Measurements from ENCODE around the gene UGT1A3.

Gene UGT1A3

DNA sequence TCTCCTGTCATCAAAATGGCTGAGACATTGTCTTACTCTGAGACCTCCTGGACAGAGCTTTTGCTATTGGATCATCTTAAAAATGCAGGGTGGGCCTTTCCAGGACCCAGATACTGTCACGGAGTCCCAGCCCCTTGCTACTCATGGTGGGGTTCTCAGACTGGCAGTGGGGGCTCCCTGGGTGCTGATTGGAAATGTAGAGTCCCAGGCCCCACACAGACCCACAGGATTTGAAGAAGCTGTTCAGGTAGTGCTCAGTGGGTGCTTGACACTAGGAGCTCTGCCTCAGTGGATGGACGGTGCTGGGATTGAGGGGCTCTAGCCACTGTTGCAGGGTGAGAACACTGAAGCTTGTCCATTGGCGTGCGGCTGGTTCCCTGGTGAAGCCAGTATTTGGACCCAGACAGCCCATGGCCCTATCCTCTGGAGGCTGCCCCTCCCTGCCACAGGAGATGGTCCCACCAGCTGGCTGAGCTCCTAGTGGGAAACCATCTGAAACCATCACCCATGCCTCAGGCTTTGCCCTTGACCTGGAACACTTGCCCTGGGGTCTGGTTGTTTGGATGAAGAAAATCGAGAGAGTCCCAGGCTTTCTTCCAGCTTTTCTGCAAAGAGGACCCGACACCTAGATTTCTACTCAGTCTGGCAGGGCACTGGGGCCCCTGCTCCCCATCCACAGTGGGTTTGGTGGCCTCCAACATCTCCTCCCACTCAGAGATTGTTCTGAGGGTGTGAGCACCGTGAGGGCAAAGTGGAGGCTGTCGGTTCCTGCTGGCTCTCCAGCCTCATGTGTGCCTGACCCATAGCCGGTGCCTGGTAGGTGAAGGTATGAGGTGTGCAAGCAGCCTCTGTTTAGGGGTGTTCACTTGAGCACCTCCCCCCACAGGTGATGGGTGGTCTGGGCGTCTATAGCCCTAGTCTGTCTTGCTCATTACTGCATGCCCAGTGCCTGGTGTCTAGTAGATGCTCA, 79.4 kb downstream of the UGT1A3 start:
- no peaks in the 10 kb centered on the region for H3K27me3 ChIP-seq (ENCODE audit: insufficient read depth, low read depth)
- H2AFZ ChIP-seq (ENCODE audit: low read depth) = no peak overlapping the region
- no peak overlapping the region for H3K9ac ChIP-seq
- no peak overlapping the region for H3K4me3 ChIP-seq (IDR thresholded peaks at IDR 0.05; ENCODE audit: insufficient read depth, low read depth, low read length)
- no peaks in the 10 kb centered on the region for H4K20me1 ChIP-seq (ENCODE audit: insufficient read depth)
- TF ChIP-seq, protein P1, sequence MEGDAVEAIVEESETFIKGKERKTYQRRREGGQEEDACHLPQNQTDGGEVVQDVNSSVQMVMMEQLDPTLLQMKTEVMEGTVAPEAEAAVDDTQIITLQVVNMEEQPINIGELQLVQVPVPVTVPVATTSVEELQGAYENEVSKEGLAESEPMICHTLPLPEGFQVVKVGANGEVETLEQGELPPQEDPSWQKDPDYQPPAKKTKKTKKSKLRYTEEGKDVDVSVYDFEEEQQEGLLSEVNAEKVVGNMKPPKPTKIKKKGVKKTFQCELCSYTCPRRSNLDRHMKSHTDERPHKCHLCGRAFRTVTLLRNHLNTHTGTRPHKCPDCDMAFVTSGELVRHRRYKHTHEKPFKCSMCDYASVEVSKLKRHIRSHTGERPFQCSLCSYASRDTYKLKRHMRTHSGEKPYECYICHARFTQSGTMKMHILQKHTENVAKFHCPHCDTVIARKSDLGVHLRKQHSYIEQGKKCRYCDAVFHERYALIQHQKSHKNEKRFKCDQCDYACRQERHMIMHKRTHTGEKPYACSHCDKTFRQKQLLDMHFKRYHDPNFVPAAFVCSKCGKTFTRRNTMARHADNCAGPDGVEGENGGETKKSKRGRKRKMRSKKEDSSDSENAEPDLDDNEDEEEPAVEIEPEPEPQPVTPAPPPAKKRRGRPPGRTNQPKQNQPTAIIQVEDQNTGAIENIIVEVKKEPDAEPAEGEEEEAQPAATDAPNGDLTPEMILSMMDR (conservative IDR thresholded peaks at IDR 0.05; ENCODE audit: low read depth, low read length) = no peak
- H3K79me2 ChIP-seq (ENCODE audit: insufficient read depth, low read depth) = no peaks in the 10 kb centered on the region
- no peaks in the 10 kb centered on the region for H3K4me1 ChIP-seq (ENCODE audit: low read depth, poor library complexity, severe bottlenecking)
- H3K36me3 ChIP-seq (ENCODE audit: insufficient read depth) = no peaks in the 10 kb centered on the region
- no peak overlapping the region for H3K4me2 ChIP-seq
- H3K27ac ChIP-seq = no peak overlapping the region

DNA sequence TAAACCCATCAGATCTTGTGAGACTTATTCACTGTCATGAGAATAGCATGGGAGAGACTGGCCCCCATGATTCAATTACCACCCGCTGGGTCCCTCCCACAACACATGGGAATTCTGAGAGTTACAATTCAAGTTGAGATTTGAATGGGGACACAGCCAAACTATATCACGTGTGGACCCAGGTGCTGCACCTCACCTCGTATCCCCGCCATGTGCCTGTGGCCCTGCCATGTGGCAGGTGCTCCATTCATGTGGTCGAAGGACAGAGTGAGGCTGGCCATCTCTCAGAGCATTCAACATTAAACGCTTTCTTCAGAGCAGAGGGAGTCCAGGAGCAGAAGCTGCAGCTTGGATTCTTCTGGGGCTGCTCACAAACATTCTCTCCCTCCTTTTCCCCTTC, 81.5 kb downstream of the UGT1A3 start:
- Histone ChIP-seq H3K4me3 (IDR thresholded peaks at IDR 0.05; ENCODE audit: insufficient read depth, low read depth, low read length) (no peak overlapping the region), H4K20me1 (ENCODE audit: insufficient read depth) (no peaks in the 10 kb centered on the region), H3K27ac (no peak overlapping the region), H3K9ac (no peak overlapping the region), H2AFZ (ENCODE audit: low read depth) (no peak overlapping the region), H3K27me3 (ENCODE audit: insufficient read depth, low read depth) (no peaks in the 10 kb centered on the region), H3K79me2 (ENCODE audit: insufficient read depth, low read depth) (no peaks in the 10 kb centered on the region), H3K36me3 (ENCODE audit: insufficient read depth) (no peaks in the 10 kb centered on the region), H3K4me2 (no peak overlapping the region), H3K4me1 (ENCODE audit: low read depth, poor library complexity, severe bottlenecking) (no peaks in the 10 kb centered on the region)
- TF ChIP-seq, protein P1 (conservative IDR thresholded peaks at IDR 0.05; ENCODE audit: low read depth, low read length) = no peak

DNA sequence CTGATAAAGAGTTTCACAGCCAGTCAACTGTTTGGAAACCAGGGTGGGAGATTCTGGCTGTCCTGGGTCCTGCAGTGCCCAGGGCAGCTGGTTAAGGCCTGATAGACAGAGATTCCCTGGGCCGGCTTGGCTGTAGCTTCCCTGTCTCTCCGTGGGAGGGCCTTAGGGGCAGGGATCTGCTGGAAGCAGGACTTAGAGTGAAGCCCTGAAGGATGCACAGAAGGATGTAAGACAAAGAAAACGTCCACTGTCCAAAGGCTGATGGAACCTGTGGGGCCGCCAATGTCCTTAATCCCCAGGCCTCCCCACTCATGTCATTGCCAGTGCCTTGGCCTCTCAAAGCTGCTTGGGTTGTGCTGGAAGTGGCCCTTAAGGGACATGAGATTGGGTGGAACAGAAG, 82.2 kb downstream of the UGT1A3 start:
- TF ChIP-seq, protein P1 (conservative IDR thresholded peaks at IDR 0.05; ENCODE audit: low read depth, low read length) = no peak

DNA sequence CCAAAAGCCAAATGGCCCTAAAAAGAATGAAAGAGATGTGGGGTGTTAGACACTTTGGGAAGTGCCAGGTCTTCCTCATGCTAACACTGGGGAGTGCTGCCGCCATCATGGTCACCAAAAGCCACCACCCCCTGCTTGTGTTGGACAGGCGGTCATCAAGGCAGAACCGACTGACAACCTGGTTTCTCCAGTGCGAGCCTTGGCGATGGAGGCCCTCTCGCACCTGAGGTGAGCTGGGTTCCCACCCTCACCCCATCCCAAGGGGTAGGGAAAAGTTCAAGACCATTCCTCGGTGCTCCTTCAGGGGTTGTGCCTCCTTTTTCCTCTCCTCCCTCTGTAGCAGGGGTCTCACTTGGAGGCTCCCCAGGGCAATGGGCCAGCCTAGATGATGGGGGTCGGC, 82.9 kb downstream of the UGT1A3 start:
- Histone ChIP-seq H3K4me2 (no peak overlapping the region), H3K9ac (no peak overlapping the region), H3K27me3 (ENCODE audit: insufficient read depth, low read depth) (no peaks in the 10 kb centered on the region), H2AFZ (ENCODE audit: low read depth) (no peak overlapping the region), H3K4me3 (IDR thresholded peaks at IDR 0.05; ENCODE audit: insufficient read depth, low read depth, low read length) (no peak overlapping the region), H3K4me1 (ENCODE audit: low read depth, poor library complexity, severe bottlenecking) (no peaks in the 10 kb centered on the region), H3K36me3 (ENCODE audit: insufficient read depth) (no peaks in the 10 kb centered on the region), H3K27ac (no peak overlapping the region), H4K20me1 (ENCODE audit: insufficient read depth) (no peaks in the 10 kb centered on the region), H3K79me2 (ENCODE audit: insufficient read depth, low read depth) (no peaks in the 10 kb centered on the region)
- TF ChIP-seq, protein P1 (conservative IDR thresholded peaks at IDR 0.05; ENCODE audit: low read depth, low read length) = no peak

More for the DNA sequence above, 82.2 kb downstream of the UGT1A3 start:
- no peaks in the 10 kb centered on the region for H3K36me3 ChIP-seq (ENCODE audit: insufficient read depth)
- H3K4me3 ChIP-seq (IDR thresholded peaks at IDR 0.05; ENCODE audit: insufficient read depth, low read depth, low read length) = no peak overlapping the region
- H3K27ac ChIP-seq = no peak overlapping the region
- H3K4me1 ChIP-seq (ENCODE audit: low read depth, poor library complexity, severe bottlenecking) = no peaks in the 10 kb centered on the region
- no peak overlapping the region for H3K4me2 ChIP-seq
- no peaks in the 10 kb centered on the region for H3K79me2 ChIP-seq (ENCODE audit: insufficient read depth, low read depth)
- H3K9ac ChIP-seq = no peak overlapping the region
- H4K20me1 ChIP-seq (ENCODE audit: insufficient read depth) = no peaks in the 10 kb centered on the region
- H3K27me3 ChIP-seq (ENCODE audit: insufficient read depth, low read depth) = no peaks in the 10 kb centered on the region
- H2AFZ ChIP-seq (ENCODE audit: low read depth) = no peak overlapping the region

Measured in KMS-11 (cell line).